Measurements from ENCODE around the gene SLC24A5. TPM values are rescaled to one million over a fixed set of nuclear protein-coding genes. Genes with fewer than 3 reads are reported as not detected.

The SLC24A5 gene
- total RNA-seq, 1 experiment from 2014 or later: not detected

DNA sequence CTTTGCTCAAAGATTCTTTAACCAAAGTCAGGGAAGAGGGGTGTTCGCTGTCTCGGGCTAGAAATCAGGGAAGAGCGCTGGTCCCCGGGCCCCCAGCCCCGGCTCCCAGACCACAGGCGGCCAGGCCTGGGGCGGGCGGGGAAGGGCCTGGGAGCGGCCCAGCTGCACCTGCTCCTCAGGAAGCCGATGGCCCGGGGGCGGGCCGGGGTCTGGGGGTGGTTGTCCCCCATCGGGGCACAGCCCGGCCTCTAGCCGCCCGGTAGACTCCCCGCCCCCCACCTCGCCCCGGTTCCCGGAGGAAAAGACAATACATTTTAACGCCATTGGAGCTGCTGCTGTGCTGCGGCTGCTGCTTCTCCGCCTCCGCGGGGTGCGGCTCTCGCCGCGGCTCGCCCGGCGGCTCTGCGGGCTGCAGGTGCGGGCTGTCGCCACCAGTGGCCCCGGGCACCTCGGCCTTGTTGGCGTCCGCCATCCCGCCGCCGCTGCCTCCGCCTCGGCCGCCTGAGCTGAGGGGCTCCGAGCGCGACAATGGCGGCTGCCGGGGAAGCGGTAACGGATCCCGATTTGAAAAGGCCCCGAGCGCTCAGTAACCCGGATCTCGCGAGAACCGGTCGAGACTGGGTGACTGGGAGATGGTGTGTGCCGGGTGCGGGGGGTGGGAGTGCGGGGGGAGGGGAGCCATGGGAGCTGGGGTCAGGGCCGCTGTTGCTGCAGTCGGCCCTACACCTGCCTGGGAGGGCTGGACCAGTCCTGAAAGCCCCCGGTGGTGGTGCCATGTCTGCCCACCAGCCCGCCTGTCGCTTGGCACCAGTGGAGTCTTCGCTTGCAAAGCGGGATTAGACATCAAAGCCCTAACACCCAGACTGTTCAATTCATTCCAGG is 57.2 kb downstream of the SLC24A5 start, which contains the start of gene MYEF2:
Gene MYEF2, minus strand, starts transcription at position 530 of the 882 bp plus-strand sequence. Its CDS starts 58 bp downstream, at position 472.
- in situ Hi-C loops (cut with HindIII; ENCODE audit: low sequenced_read_pairs): no loop called here
- peak; percentile 83 for DNase-seq (ENCODE audit: low spot score)

DNA sequence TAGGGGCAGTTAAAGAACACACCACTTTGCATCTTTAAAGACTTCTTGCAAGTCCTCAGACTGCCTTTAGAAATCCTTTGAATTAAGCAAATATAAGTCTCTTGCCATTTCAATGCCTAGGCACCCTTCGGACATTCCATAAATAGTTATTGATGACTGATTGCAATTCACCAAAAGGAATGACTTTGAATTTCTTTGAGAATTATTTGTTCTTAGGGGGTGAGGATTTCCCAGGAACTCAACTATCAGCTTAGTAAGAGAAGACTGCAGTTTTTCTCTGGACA is 57.8 kb downstream of the SLC24A5 start:
- no peak for DNase-seq (ENCODE audit: low spot score)
- in situ Hi-C loops (cut with HindIII; ENCODE audit: low sequenced_read_pairs): no loop called here

- DNase-seq (ENCODE audit: low spot score): no peak
- in situ Hi-C loops (cut with HindIII; ENCODE audit: low sequenced_read_pairs): no loop called here
These were observed 62.0 kb downstream of the SLC24A5 start for GRCh38 chr15:48182749-48183148.

DNA sequence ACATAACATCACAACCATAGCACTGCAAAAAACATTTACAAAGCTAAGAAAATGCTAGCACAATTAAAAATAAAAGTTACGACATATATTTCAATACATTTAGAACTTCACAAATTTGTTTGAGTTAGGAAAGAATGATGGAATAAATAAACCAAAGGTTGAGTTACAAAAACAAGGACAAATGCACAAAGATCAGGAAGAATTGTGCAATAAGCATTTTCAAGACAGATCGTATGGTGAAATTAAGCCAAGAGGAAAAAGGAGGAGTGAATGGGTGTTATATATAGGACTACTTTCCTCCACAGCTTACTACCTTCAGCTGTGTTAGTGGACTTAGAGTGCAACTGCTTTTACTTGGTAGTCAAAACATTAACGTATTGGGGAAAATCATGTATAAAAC is 64.7 kb downstream of the SLC24A5 start:
- in situ Hi-C loops (cut with HindIII; ENCODE audit: low sequenced_read_pairs): no loop called here
- no peak for DNase-seq (ENCODE audit: low spot score)

DNA sequence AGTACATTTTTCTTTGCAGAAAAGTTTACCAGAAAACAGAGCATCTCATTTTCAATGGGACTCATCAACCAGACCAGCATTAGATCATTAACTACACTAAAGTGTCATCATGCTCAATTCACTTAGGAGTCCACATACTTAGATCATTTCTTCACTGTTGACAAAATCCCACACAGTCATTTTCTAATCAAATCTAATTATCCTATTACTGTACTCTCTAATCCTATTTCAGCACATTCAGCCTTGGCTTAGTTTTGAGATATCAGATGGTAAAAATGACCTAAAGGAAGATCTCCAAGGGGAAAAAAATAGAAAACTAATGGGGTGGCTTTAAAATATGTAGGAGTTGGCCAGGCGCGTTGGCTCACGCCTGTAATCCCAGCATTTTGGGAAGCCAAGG is 65.5 kb downstream of the SLC24A5 start:
- DNase-seq (ENCODE audit: low spot score): no peak
- in situ Hi-C loops (cut with HindIII; ENCODE audit: low sequenced_read_pairs): no loop called here

DNA sequence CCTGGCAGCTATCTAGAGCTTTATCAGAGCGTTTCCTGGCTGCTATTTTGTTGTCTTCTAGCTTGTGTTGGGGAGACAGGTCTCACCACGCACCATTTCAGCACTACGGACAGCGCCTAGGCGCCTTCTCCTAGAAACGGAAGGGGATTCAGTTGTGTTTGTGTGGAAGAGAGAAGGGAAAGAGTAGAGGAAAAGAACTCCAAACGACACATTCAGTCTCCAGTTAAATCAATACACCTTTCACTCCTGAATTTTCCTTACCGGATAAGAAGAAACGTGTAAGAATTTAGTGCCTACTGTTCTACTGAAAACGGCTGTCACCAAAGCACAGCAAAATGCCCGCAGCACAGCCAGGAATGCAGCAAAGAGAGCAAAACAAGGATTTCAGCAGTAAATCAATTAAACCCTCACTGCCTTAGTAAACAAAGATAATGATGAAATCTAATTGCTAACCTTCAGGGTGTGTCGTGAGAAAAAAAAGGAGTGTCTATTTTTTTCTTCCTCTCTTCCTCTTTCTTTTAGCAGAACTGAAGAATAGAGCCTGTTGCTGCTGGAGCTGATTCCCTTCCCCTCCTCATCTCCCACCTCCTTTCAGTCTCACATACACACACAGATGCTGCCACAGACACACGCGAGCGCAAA is 70.3 kb downstream of the SLC24A5 start:
- in situ Hi-C loops (cut with HindIII; ENCODE audit: low sequenced_read_pairs): no loop called here
- DNase-seq (ENCODE audit: low spot score): peak; percentile 79

- peak; percentile 87 for DNase-seq (ENCODE audit: low spot score)
- in situ Hi-C loops (cut with HindIII; ENCODE audit: low sequenced_read_pairs): no loop called here
These were observed 70.9 kb downstream of the SLC24A5 start, which contains the start of gene CTXN2 for GRCh38 chr15:48191574-48192225. Gene CTXN2, plus strand, starts transcription at chr15:48191665. Its CDS starts 9,636 bp downstream, at chr15:48201301.

Other genes with a start within 250 kb of the SLC24A5 start
- 11.3 and 13.3 TPM in 2 replicates for gene MYEF2, start 57.3 kb downstream of the SLC24A5 start, total RNA-seq (2014; rRNA removed; shearing (Covaris generic))
- gene CTXN2, start 70.7 kb downstream of the SLC24A5 start, total RNA-seq (2014; rRNA removed; shearing (Covaris generic)): not detected in 2 replicates
- gene SLC12A1, start 85.3 kb downstream of the SLC24A5 start, total RNA-seq (2014; rRNA removed; shearing (Covaris generic)): not detected in 2 replicates
- 159 and 182 TPM in 2 replicates for gene DUT, start 210.4 kb downstream of the SLC24A5 start, total RNA-seq (2014; rRNA removed; shearing (Covaris generic))